HEK293 (cell line): ENCODE data around the gene ARHGAP27.

ENCODE experiments used
- MEIS1 ChIP-seq: sonication (generic); formaldehyde crosslinking; IDR thresholded peaks from 2 replicates; pipeline ENCODE4 v1.8.1; 2022; ENCODE audit warnings: missing genetic modification reagents, mild to moderate bottlenecking, borderline replicate concordance
- REST ChIP-seq: fragments of 450-650 bp; formaldehyde crosslinking; IDR thresholded peaks from 2 replicates; pipeline ENCODE4 v1.5.1; 2016; ENCODE audit warnings: missing biosample characterization, missing genetic modification characterization
- SALL2 ChIP-seq: fragments of 450-650 bp; formaldehyde crosslinking; IDR thresholded peaks from 2 replicates; pipeline ENCODE4 v1.5.0; 2017; ENCODE audit warnings: missing biosample characterization, mild to moderate bottlenecking, missing genetic modification characterization, borderline replicate concordance
- ZBTB49 ChIP-seq: fragments of 450-650 bp; formaldehyde crosslinking; IDR thresholded peaks from 2 replicates; pipeline ENCODE4 v1.5.1; 2016; ENCODE audit warnings: missing biosample characterization, missing genetic modification characterization, low read depth
- ZBTB8A ChIP-seq: fragments of 450-650 bp; formaldehyde crosslinking; IDR thresholded peaks from 2 replicates; pipeline ENCODE4 v1.5.1; 2016; ENCODE audit warnings: missing biosample characterization, missing genetic modification characterization
- ZNF274 ChIP-seq, 2 experiments: fragments of 200-500 bp in 1 of 2; fragments of 450-650 bp in 1 of 2; sonication (Bioruptor generic) in 1 of 2; formaldehyde crosslinking in 1 of 2; IDR thresholded peaks; 2 replicates each; pipeline versions ENCODE4 v1.5.1 to v1.6.1; 2014 to 2016; ENCODE audit warnings: borderline replicate concordance in 1 of 2, inconsistent platforms in 1 of 2, low read length in 1 of 2, missing biosample characterization in 1 of 2, missing genetic modification characterization in 1 of 2
- ZNF362 ChIP-seq: fragments of 450-650 bp; formaldehyde crosslinking; IDR thresholded peaks from 2 replicates; pipeline ENCODE4 v1.5.1; 2016; ENCODE audit warnings: missing biosample characterization, missing genetic modification characterization
- ZNF37A ChIP-seq: fragments of 450-650 bp; IDR thresholded peaks from 2 replicates; pipeline ENCODE4 v1.5.1; 2018; ENCODE audit warnings: missing biosample characterization, missing genetic modification characterization
- ZNF518A ChIP-seq: fragments of 450-650 bp; formaldehyde crosslinking; conservative IDR thresholded peaks from 2 replicates; pipeline ENCODE4 v1.5.1; 2016; ENCODE audit warnings: low read depth, missing biosample characterization, missing genetic modification characterization
- ZSCAN18 ChIP-seq: fragments of 450-650 bp; formaldehyde crosslinking; IDR thresholded peaks from 2 replicates; pipeline ENCODE4 v1.5.1; 2016; ENCODE audit warnings: missing biosample characterization, missing genetic modification characterization
- TF ChIP-seq, protein P1 (sequence below): fragments of 450-650 bp; formaldehyde crosslinking; IDR thresholded peaks from 2 replicates; pipeline ENCODE4 v1.5.1; 2016; ENCODE audit warnings: missing biosample characterization, missing genetic modification characterization, borderline replicate concordance
- TF ChIP-seq, protein P2 (sequence below): fragments of 450-650 bp; formaldehyde crosslinking; IDR thresholded peaks from 2 replicates; pipeline ENCODE4 v1.5.1; 2016; ENCODE audit warnings: missing biosample characterization, missing genetic modification characterization

DNA sequence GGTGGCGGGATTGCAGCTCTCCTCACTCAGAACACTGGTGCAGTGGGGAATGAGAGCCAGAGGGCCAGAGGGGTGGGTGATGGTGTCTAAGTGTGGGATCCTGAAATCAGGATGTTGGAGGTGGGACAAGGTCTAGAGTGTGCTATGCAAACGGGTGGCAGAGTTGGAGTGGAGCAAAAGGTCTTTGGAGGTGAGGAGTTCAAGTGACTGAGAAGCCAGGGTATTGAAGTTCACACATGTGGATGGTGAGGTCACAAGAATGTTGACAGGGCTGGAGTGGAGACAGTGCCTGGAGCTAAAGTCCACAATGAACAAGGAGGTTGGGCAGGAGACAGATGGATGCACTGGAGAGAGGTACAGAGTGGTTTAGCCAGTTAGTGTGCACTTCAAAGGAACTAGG, 77.6 kb downstream of the ARHGAP27 start:
- TF ChIP-seq ZBTB8A (tag by site-specific recombination): no peak
- TF ChIP-seq SALL2 (tag by site-specific recombination): no peak
- TF ChIP-seq, protein P1, sequence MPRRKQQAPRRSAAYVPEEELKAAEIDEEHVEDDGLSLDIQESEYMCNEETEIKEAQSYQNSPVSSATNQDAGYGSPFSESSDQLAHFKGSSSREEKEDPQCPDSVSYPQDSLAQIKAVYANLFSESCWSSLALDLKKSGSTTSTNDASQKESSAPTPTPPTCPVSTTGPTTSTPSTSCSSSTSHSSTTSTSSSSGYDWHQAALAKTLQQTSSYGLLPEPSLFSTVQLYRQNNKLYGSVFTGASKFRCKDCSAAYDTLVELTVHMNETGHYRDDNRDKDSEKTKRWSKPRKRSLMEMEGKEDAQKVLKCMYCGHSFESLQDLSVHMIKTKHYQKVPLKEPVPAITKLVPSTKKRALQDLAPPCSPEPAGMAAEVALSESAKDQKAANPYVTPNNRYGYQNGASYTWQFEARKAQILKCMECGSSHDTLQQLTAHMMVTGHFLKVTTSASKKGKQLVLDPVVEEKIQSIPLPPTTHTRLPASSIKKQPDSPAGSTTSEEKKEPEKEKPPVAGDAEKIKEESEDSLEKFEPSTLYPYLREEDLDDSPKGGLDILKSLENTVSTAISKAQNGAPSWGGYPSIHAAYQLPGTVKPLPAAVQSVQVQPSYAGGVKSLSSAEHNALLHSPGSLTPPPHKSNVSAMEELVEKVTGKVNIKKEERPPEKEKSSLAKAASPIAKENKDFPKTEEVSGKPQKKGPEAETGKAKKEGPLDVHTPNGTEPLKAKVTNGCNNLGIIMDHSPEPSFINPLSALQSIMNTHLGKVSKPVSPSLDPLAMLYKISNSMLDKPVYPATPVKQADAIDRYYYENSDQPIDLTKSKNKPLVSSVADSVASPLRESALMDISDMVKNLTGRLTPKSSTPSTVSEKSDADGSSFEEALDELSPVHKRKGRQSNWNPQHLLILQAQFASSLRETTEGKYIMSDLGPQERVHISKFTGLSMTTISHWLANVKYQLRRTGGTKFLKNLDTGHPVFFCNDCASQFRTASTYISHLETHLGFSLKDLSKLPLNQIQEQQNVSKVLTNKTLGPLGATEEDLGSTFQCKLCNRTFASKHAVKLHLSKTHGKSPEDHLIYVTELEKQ (tag by site-specific recombination): no peak
- no peak for TF ChIP-seq MEIS1 (CRISPR knock-in tag)
- no peak for TF ChIP-seq ZNF37A (tag by site-specific recombination)
- TF ChIP-seq ZBTB49 (tag by site-specific recombination): no peak
- no peak for TF ChIP-seq ZSCAN18
- TF ChIP-seq, protein P2, sequence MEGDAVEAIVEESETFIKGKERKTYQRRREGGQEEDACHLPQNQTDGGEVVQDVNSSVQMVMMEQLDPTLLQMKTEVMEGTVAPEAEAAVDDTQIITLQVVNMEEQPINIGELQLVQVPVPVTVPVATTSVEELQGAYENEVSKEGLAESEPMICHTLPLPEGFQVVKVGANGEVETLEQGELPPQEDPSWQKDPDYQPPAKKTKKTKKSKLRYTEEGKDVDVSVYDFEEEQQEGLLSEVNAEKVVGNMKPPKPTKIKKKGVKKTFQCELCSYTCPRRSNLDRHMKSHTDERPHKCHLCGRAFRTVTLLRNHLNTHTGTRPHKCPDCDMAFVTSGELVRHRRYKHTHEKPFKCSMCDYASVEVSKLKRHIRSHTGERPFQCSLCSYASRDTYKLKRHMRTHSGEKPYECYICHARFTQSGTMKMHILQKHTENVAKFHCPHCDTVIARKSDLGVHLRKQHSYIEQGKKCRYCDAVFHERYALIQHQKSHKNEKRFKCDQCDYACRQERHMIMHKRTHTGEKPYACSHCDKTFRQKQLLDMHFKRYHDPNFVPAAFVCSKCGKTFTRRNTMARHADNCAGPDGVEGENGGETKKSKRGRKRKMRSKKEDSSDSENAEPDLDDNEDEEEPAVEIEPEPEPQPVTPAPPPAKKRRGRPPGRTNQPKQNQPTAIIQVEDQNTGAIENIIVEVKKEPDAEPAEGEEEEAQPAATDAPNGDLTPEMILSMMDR (tag by site-specific recombination): no peak
- TF ChIP-seq ZNF518A (tag by site-specific recombination): no peak
- no peak for TF ChIP-seq REST (tag by site-specific recombination)
- no peak for TF ChIP-seq ZNF362 (tag by site-specific recombination)
- TF ChIP-seq ZNF274 (IDR thresholded peaks at IDR 0.05; ENCODE audit: low read length): no peak
- no peak for TF ChIP-seq ZNF274 (tag by site-specific recombination; IDR thresholded peaks at IDR 0.05; ENCODE audit: borderline replicate concordance)
